A549 (cell line): ENCODE measurements around the gene GFER.

Source experiments
- BHLHE40 ChIP-seq: IDR thresholded peaks from 2 replicates; pipeline ENCODE4 v1.6.1; 2012; ENCODE audit warnings: low read depth, low read length, inconsistent platforms
- EHMT2 ChIP-seq: fragments of 200-600 bp; sonication (generic); IDR thresholded peaks from 2 replicates; pipeline ENCODE4 v1.6.1; 2016; ENCODE audit warnings: antibody characterized with exemption, low read depth, mild to moderate bottlenecking, moderate library complexity
- HDAC2 ChIP-seq: fragments of 200-600 bp; sonication (generic); IDR thresholded peaks from 2 replicates; pipeline ENCODE4 v1.6.1; 2016
- JUN ChIP-seq, 2 experiments: fragments of >200 bp; sonication (Bioruptor Twin); formaldehyde crosslinking; IDR thresholded peaks; 2 replicates in 1 of 2; 3 replicates in 1 of 2; pipeline ENCODE4 v1.6.1; 2016 to 2017
- PBX3 ChIP-seq: IDR thresholded peaks from 2 replicates; pipeline ENCODE4 v1.6.1; 2012
- POLR2A ChIP-seq: IDR thresholded peaks from 2 replicates; pipeline ENCODE4 v1.6.1; 2012; ENCODE audit warnings: mild to moderate bottlenecking, low read length
- RAD21 ChIP-seq, 2 experiments: fragments of >200 bp in 1 of 2; sonication (Bioruptor Twin) in 1 of 2; formaldehyde crosslinking in 1 of 2; IDR thresholded peaks in 1 of 2; conservative IDR thresholded peaks in 1 of 2; 2 replicates in 1 of 2; 3 replicates in 1 of 2; pipeline ENCODE4 v1.6.1; 2012 to 2018; ENCODE audit warnings: inconsistent platforms in 1 of 2
- REST ChIP-seq: fragments of 200-600 bp; sonication (generic); IDR thresholded peaks from 2 replicates; pipeline ENCODE4 v1.6.1; 2016; ENCODE audit warnings: antibody characterized with exemption, mild to moderate bottlenecking, moderate library complexity
- USF2 ChIP-seq: fragments of 450-650 bp; IDR thresholded peaks from 2 replicates; pipeline ENCODE4 v1.6.1; 2014; ENCODE audit warnings: antibody characterized with exemption
- ZFP36 ChIP-seq: fragments of 450-650 bp; IDR thresholded peaks from 2 replicates; pipeline ENCODE4 v1.6.1; 2014; ENCODE audit warnings: borderline replicate concordance; ENCODE audit not compliant: partially characterized antibody
- TF ChIP-seq, protein P1 (sequence below): fragments of >200 bp; sonication (Bioruptor Twin); formaldehyde crosslinking; IDR thresholded peaks from 3 replicates; pipeline ENCODE4 v1.5.1; 2016
- TF ChIP-seq, protein P2 (sequence below): fragments of 250-450 bp; sonication (Bioruptor Pico); IDR thresholded peaks from 2 replicates; pipeline ENCODE4 v1.5.0; 2021; ENCODE audit warnings: mild to moderate bottlenecking, moderate library complexity, borderline replicate concordance

GRCh38 chr16:1946495-1947368 is 37.3 kb upstream of the GFER start:
- TF ChIP-seq HDAC2: no peak
- no peak for TF ChIP-seq EHMT2
- no peak for TF ChIP-seq BHLHE40
- TF ChIP-seq RAD21 (conservative IDR thresholded peaks at IDR 0.05 in 1 of 2, IDR thresholded peaks at IDR 0.05 in 1 of 2): no peak
- TF ChIP-seq, protein P1, sequence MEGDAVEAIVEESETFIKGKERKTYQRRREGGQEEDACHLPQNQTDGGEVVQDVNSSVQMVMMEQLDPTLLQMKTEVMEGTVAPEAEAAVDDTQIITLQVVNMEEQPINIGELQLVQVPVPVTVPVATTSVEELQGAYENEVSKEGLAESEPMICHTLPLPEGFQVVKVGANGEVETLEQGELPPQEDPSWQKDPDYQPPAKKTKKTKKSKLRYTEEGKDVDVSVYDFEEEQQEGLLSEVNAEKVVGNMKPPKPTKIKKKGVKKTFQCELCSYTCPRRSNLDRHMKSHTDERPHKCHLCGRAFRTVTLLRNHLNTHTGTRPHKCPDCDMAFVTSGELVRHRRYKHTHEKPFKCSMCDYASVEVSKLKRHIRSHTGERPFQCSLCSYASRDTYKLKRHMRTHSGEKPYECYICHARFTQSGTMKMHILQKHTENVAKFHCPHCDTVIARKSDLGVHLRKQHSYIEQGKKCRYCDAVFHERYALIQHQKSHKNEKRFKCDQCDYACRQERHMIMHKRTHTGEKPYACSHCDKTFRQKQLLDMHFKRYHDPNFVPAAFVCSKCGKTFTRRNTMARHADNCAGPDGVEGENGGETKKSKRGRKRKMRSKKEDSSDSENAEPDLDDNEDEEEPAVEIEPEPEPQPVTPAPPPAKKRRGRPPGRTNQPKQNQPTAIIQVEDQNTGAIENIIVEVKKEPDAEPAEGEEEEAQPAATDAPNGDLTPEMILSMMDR: no peak
- TF ChIP-seq, protein P2, sequence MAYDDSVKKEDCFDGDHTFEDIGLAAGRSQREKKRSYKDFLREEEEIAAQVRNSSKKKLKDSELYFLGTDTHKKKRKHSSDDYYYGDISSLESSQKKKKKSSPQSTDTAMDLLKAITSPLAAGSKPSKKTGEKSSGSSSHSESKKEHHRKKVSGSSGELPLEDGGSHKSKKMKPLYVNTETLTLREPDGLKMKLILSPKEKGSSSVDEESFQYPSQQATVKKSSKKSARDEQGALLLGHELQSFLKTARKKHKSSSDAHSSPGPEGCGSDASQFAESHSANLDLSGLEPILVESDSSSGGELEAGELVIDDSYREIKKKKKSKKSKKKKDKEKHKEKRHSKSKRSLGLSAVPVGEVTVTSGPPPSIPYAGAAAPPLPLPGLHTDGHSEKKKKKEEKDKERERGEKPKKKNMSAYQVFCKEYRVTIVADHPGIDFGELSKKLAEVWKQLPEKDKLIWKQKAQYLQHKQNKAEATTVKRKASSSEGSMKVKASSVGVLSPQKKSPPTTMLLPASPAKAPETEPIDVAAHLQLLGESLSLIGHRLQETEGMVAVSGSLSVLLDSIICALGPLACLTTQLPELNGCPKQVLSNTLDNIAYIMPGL (CRISPR knock-in tag): no peak
- TF ChIP-seq POLR2A: no peak
- TF ChIP-seq PBX3: no peak
- no peak for TF ChIP-seq USF2
- no peak for TF ChIP-seq JUN (IDR thresholded peaks at IDR 0.05)
- TF ChIP-seq REST: no peak
- TF ChIP-seq ZFP36: no peak
